Activated T-helper 1 cell treated with Interleukin-2 at 50 U/mL for 16 hours (primary cell): ENCODE results near the gene FCHSD2.
"Not testable (repeated sequence)": the region's sequence is repeated elsewhere in the genome, so short reads cannot be mapped to it uniquely, and the experiment has no call there.

ENCODE experiments used
- DNase-seq: peaks from one replicate; pipeline ENCODE4 v3.0.0-alpha.2; 2020; ENCODE audit warnings: low read depth

Gene FCHSD2

DNA sequence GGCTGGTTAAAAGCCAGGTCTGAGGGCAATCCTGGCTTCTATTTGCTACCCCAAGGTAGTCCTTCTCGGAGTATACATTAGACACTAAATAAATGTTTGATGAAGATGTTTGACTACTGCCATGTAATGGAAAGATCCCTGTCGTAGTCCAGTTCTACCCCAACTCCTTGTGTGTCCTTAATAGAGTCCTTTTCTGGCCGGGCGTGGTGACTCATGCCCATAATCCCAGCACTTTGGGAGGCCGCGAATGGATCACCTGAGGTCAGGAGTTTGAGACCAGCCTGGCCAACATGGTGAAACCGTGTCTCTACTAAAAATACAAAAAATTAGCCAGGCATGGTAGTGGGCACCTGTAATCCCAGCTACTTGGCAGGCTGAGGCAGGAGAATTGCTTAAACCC is 350.9 kb downstream of the FCHSD2 start:
- not testable (repeated sequence) for DNase-seq

GRCh38 chr11:72789493-72790131 is 352.5 kb downstream of the FCHSD2 start:
- no peak for DNase-seq

- DNase-seq: no peak
Observed at GRCh38 chr11:72788241-72788640, 353.9 kb downstream of the FCHSD2 start.

GRCh38 chr11:72787216-72788104 is 354.7 kb downstream of the FCHSD2 start:
- no peak for DNase-seq
